ES-I3 (cell line): ENCODE measurements around the gene MICOS13.

ENCODE experiments used
- H3K36me3 ChIP-seq: 2 replicates; pipeline ENCODE4 v1.6.1; 2013; ENCODE audit warnings: mild to moderate bottlenecking, low read length, control low read depth, moderate library complexity; ENCODE audit not compliant: insufficient read depth
- H3K4me1 ChIP-seq: 2 replicates; pipeline ENCODE4 v1.6.1; 2013; ENCODE audit warnings: mild to moderate bottlenecking, control low read depth, low read length; ENCODE audit not compliant: insufficient read depth
- H3K9ac ChIP-seq: 2 replicates; pipeline ENCODE4 v1.6.1; 2013; ENCODE audit warnings: low read depth, mild to moderate bottlenecking, low read length, moderate library complexity
- H3K9me3 ChIP-seq: 2 replicates; pipeline ENCODE4 v1.6.1; 2013; ENCODE audit warnings: mild to moderate bottlenecking, low read length, moderate library complexity; ENCODE audit not compliant: control insufficient read depth, insufficient read depth

Gene MICOS13

GRCh38 chr19:5686326-5686646 lies 6.0 kb upstream of the MICOS13 start:
- no peaks in the 10 kb centered on the region for H3K9me3 ChIP-seq
- no peaks in the 10 kb centered on the region for H3K4me1 ChIP-seq
- H3K36me3 ChIP-seq = no peaks in the 10 kb centered on the region
- H3K9ac ChIP-seq = peak overlapping the region; percentile 62; the same call in 1 of the 2 replicates

- no peaks in the 10 kb centered on the region for H3K9me3 ChIP-seq
Observed at GRCh38 chr19:5684694-5685430, 4.5 kb upstream of the MICOS13 start.

GRCh38 chr19:5683177-5683886 lies 3.0 kb upstream of the MICOS13 start:
- Histone ChIP-seq H3K9ac (no peak overlapping the region), H3K4me1 (no peaks in the 10 kb centered on the region), H3K36me3 (no peaks in the 10 kb centered on the region), H3K9me3 (no peaks in the 10 kb centered on the region)

More at GRCh38 chr19:5684694-5685430, 4.5 kb upstream of the MICOS13 start:
- Histone ChIP-seq H3K9ac (no peak overlapping the region), H3K4me1 (no peaks in the 10 kb centered on the region), H3K36me3 (no peaks in the 10 kb centered on the region)

GRCh38 chr19:5682107-5682482 lies 1.8 kb upstream of the MICOS13 start:
- no peaks in the 10 kb centered on the region for H3K36me3 ChIP-seq
- no peaks in the 10 kb centered on the region for H3K9me3 ChIP-seq
- no peaks in the 10 kb centered on the region for H3K4me1 ChIP-seq
- H3K9ac ChIP-seq = no peak overlapping the region

- H3K36me3 ChIP-seq = no peaks in the 10 kb centered on the region
- peak overlapping the region; percentile 91; the same call in 1 of the 2 replicates for H3K9ac ChIP-seq
- H3K9me3 ChIP-seq = no peaks in the 10 kb centered on the region
- H3K4me1 ChIP-seq = no peaks in the 10 kb centered on the region
Observed at GRCh38 chr19:5681391-5682106, 1.2 kb upstream of the MICOS13 start.

GRCh38 chr19:5680084-5680436 lies 256 bp downstream of the MICOS13 start:
- Histone ChIP-seq H3K4me1 (no peaks in the 10 kb centered on the region), H3K9me3 (no peaks in the 10 kb centered on the region), H3K9ac (peak overlapping the region; percentile 91), H3K36me3 (no peaks in the 10 kb centered on the region)

- H3K9ac ChIP-seq = peak overlapping the region; percentile 91
- H3K9me3 ChIP-seq = no peaks in the 10 kb centered on the region
- H3K4me1 ChIP-seq = no peaks in the 10 kb centered on the region
- H3K36me3 ChIP-seq = no peaks in the 10 kb centered on the region
Observed at GRCh38 chr19:5679289-5680083, 830 bp downstream of the MICOS13 start.

- no peaks in the 10 kb centered on the region for H3K4me1 ChIP-seq
Observed at GRCh38 chr19:5678071-5678718, 2.1 kb downstream of the MICOS13 start.

GRCh38 chr19:5677580-5677979 lies 2.7 kb downstream of the MICOS13 start:
- Histone ChIP-seq H3K4me1 (no peaks in the 10 kb centered on the region), H3K36me3 (no peaks in the 10 kb centered on the region), H3K9ac (no peak overlapping the region), H3K9me3 (no peaks in the 10 kb centered on the region)

More at GRCh38 chr19:5678071-5678718, 2.1 kb downstream of the MICOS13 start:
- H3K9ac ChIP-seq = no peak overlapping the region
- no peaks in the 10 kb centered on the region for H3K9me3 ChIP-seq
- no peaks in the 10 kb centered on the region for H3K36me3 ChIP-seq

- no peak overlapping the region for H3K9ac ChIP-seq
- H3K4me1 ChIP-seq = no peaks in the 10 kb centered on the region
- no peaks in the 10 kb centered on the region for H3K9me3 ChIP-seq
- H3K36me3 ChIP-seq = no peaks in the 10 kb centered on the region
Observed at GRCh38 chr19:5677136-5677535, 3.2 kb downstream of the MICOS13 start.

- Histone ChIP-seq H3K9me3 (no peaks in the 10 kb centered on the region), H3K4me1 (no peaks in the 10 kb centered on the region), H3K36me3 (no peaks in the 10 kb centered on the region), H3K9ac (no peak overlapping the region)
Observed at GRCh38 chr19:5676772-5677105, 3.6 kb downstream of the MICOS13 start.

GRCh38 chr19:5676105-5676771 lies 4.1 kb downstream of the MICOS13 start:
- Histone ChIP-seq H3K36me3 (no peaks in the 10 kb centered on the region), H3K9me3 (no peaks in the 10 kb centered on the region), H3K4me1 (no peaks in the 10 kb centered on the region), H3K9ac (no peak overlapping the region)

GRCh38 chr19:5674714-5675113 lies 5.6 kb downstream of the MICOS13 start:
- no peak overlapping the region for H3K9ac ChIP-seq
- H3K4me1 ChIP-seq = no peaks in the 10 kb centered on the region
- no peaks in the 10 kb centered on the region for H3K36me3 ChIP-seq
- no peaks in the 10 kb centered on the region for H3K9me3 ChIP-seq
